SJSA1 (cell line): ENCODE data around the gene CCDC158. TPM values are rescaled to one million over a fixed set of nuclear protein-coding genes. Genes with fewer than 3 reads are reported as not detected.
"Not testable (repeated sequence)": the region's sequence is repeated elsewhere in the genome, so short reads cannot be mapped to it uniquely, and the experiment has no call there.

Experiments
- DNase-seq, 2 experiments: peaks; one replicate each; pipeline ENCODE4 v3.0.0-alpha.2; 2015 to 2020; ENCODE audit warnings: low spot score in 2 of 2, low read depth in 1 of 2
- H3K27ac ChIP-seq: fragments of 250-450 bp; sonication (Bioruptor Pico); 2 replicates; pipeline ENCODE4 v1.5.1; 2020; ENCODE audit warnings: mild to moderate bottlenecking, moderate library complexity
- H3K27me3 ChIP-seq: fragments of 250-450 bp; sonication (Bioruptor Pico); replicated peaks from 2 replicates; pipeline ENCODE4 v1.5.1; 2020; ENCODE audit warnings: mild to moderate bottlenecking, moderate library complexity
- H3K36me3 ChIP-seq: fragments of 250-450 bp; sonication (Bioruptor Pico); 2 replicates; pipeline ENCODE4 v1.5.1; 2020; ENCODE audit warnings: mild to moderate bottlenecking
- H3K4me1 ChIP-seq: fragments of 250-450 bp; sonication (Bioruptor Pico); replicated peaks from 2 replicates; pipeline ENCODE4 v1.6.1; 2021; ENCODE audit warnings: mild to moderate bottlenecking
- H3K4me3 ChIP-seq: fragments of 250-450 bp; sonication (Bioruptor Pico); 2 replicates; pipeline ENCODE4 v1.5.1; 2020; ENCODE audit warnings: mild to moderate bottlenecking
- H3K9me3 ChIP-seq: fragments of 250-450 bp; sonication (Bioruptor Pico); replicated peaks from 2 replicates; pipeline ENCODE4 v1.5.1; 2020; ENCODE audit warnings: mild to moderate bottlenecking
- total RNA-seq: library from RNA; depleted of rRNA; stranded (reverse); fragments of >200 nt; shearing (Covaris generic); gene quantifications from 2 replicates; pipeline ENCODE4 v1.2.3, GENCODE V29; 2014

CCDC158 gene
- total RNA-seq, 1 experiment from 2014 or later, result 0.53 TPM

GRCh38 chr4:76374798-76375197 is 46.1 kb downstream of the CCDC158 start:
- no peak overlapping the region for H3K27ac ChIP-seq
- no peaks in the 10 kb centered on the region for H3K9me3 ChIP-seq
- no peak for DNase-seq

GRCh38 chr4:76373919-76374552 is 46.9 kb downstream of the CCDC158 start:
- H3K4me1 ChIP-seq, result no peaks in the 10 kb centered on the region
- no peaks in the 10 kb centered on the region for H3K36me3 ChIP-seq
- no peak overlapping the region for H3K4me3 ChIP-seq
- no peak for DNase-seq
- H3K27ac ChIP-seq, result no peak overlapping the region
- no peaks in the 10 kb centered on the region for H3K27me3 ChIP-seq
- H3K9me3 ChIP-seq, result no peaks in the 10 kb centered on the region

More at GRCh38 chr4:76374798-76375197, 46.1 kb downstream of the CCDC158 start:
- Histone ChIP-seq H3K27me3 (no peaks in the 10 kb centered on the region), H3K4me1 (no peaks in the 10 kb centered on the region), H3K4me3 (no peak overlapping the region), H3K36me3 (no peaks in the 10 kb centered on the region)

GRCh38 chr4:76366737-76367136 is 54.2 kb downstream of the CCDC158 start:
- H3K9me3 ChIP-seq, result no peaks in the 10 kb centered on the region
- H3K27ac ChIP-seq, result no peak overlapping the region
- no peak overlapping the region for H3K4me3 ChIP-seq
- DNase-seq, result no peak
- no peaks in the 10 kb centered on the region for H3K36me3 ChIP-seq
- 0 out of 2 replicates have a peak, but pooled peaks cover 3% of the 10 kb centered on the region for H3K27me3 ChIP-seq
- H3K4me1 ChIP-seq, result no peaks in the 10 kb centered on the region

- no peak for DNase-seq
- no peaks in the 10 kb centered on the region for H3K4me1 ChIP-seq
- H3K4me3 ChIP-seq, result no peak overlapping the region
- 0 out of 2 replicates have a peak, but pooled peaks cover 3% of the 10 kb centered on the region for H3K27me3 ChIP-seq
- H3K9me3 ChIP-seq, result no peaks in the 10 kb centered on the region
- no peaks in the 10 kb centered on the region for H3K36me3 ChIP-seq
- H3K27ac ChIP-seq, result no peak overlapping the region
These were observed 55.3 kb downstream of the CCDC158 start for GRCh38 chr4:76365636-76366035.

- Histone ChIP-seq H3K36me3 (no peaks in the 10 kb centered on the region), H3K9me3 (no peaks in the 10 kb centered on the region), H3K27ac (no peak overlapping the region), H3K27me3 (0 out of 2 replicates have a peak, but pooled peaks cover 3% of the 10 kb centered on the region), H3K4me1 (no peaks in the 10 kb centered on the region), H3K4me3 (no peak overlapping the region)
- no peak for DNase-seq
These were observed 56.2 kb downstream of the CCDC158 start for GRCh38 chr4:76364763-76365162.

GRCh38 chr4:76363556-76364290 is 57.2 kb downstream of the CCDC158 start:
- DNase-seq, result no peak
- Histone ChIP-seq H3K4me1 (no peaks in the 10 kb centered on the region), H3K36me3 (no peaks in the 10 kb centered on the region), H3K9me3 (no peaks in the 10 kb centered on the region), H3K27me3 (0 out of 2 replicates have a peak, but pooled peaks cover 3% of the 10 kb centered on the region), H3K27ac (no peak overlapping the region), H3K4me3 (no peak overlapping the region)

- no peaks in the 10 kb centered on the region for H3K9me3 ChIP-seq
- H3K27me3 ChIP-seq, result 0 out of 2 replicates have a peak, but pooled peaks cover 3% of the 10 kb centered on the region
- H3K36me3 ChIP-seq, result no peaks in the 10 kb centered on the region
- DNase-seq, result no peak
- H3K27ac ChIP-seq, result no peak overlapping the region
- H3K4me3 ChIP-seq, result no peak overlapping the region
- no peaks in the 10 kb centered on the region for H3K4me1 ChIP-seq
These were observed 59.1 kb downstream of the CCDC158 start for GRCh38 chr4:76361689-76362412.

GRCh38 chr4:76359881-76360466 is 61.0 kb downstream of the CCDC158 start:
- H3K4me3 ChIP-seq, H3K36me3 ChIP-seq, H3K27ac ChIP-seq, DNase-seq, H3K4me1 ChIP-seq, H3K9me3 ChIP-seq, H3K27me3 ChIP-seq: not testable (repeated sequence)

GRCh38 chr4:76357981-76358380 is 63.0 kb downstream of the CCDC158 start:
- no peaks in the 10 kb centered on the region for H3K9me3 ChIP-seq
- no peak overlapping the region for H3K4me3 ChIP-seq
- H3K36me3 ChIP-seq, result no peaks in the 10 kb centered on the region
- no peaks in the 10 kb centered on the region for H3K4me1 ChIP-seq
- 0 out of 2 replicates have a peak, but pooled peaks cover 3% of the 10 kb centered on the region for H3K27me3 ChIP-seq
- no peak for DNase-seq
- H3K27ac ChIP-seq, result no peak overlapping the region

- no peak overlapping the region for H3K4me3 ChIP-seq
- no peaks in the 10 kb centered on the region for H3K9me3 ChIP-seq
- no peak for DNase-seq
- 0 out of 2 replicates have a peak, but pooled peaks cover 3% of the 10 kb centered on the region for H3K27me3 ChIP-seq
- no peaks in the 10 kb centered on the region for H3K4me1 ChIP-seq
- H3K27ac ChIP-seq, result no peak overlapping the region
- no peaks in the 10 kb centered on the region for H3K36me3 ChIP-seq
These were observed 66.1 kb downstream of the CCDC158 start for GRCh38 chr4:76354517-76355473.

- Histone ChIP-seq H3K9me3 (no peaks in the 10 kb centered on the region), H3K4me3 (no peak overlapping the region), H3K27me3 (peaks cover 2% of the 10 kb centered on the region; the same call in 1 of the 2 replicates), H3K36me3 (no peaks in the 10 kb centered on the region), H3K4me1 (no peaks in the 10 kb centered on the region), H3K27ac (no peak overlapping the region)
- DNase-seq, result no peak
These were observed 78.1 kb downstream of the CCDC158 start for GRCh38 chr4:76342803-76343202.

GRCh38 chr4:76342191-76342590 is 78.8 kb downstream of the CCDC158 start:
- no peaks in the 10 kb centered on the region for H3K4me1 ChIP-seq
- no peaks in the 10 kb centered on the region for H3K36me3 ChIP-seq
- H3K9me3 ChIP-seq, result no peaks in the 10 kb centered on the region

GRCh38 chr4:76341063-76341462 is 79.9 kb downstream of the CCDC158 start:
- Histone ChIP-seq H3K27me3 (peaks cover 2% of the 10 kb centered on the region; the same call in 1 of the 2 replicates), H3K36me3 (no peaks in the 10 kb centered on the region), H3K4me1 (no peaks in the 10 kb centered on the region), H3K27ac (no peak overlapping the region), H3K4me3 (no peak overlapping the region), H3K9me3 (no peaks in the 10 kb centered on the region)
- DNase-seq, result no peak

More at GRCh38 chr4:76342191-76342590, 78.8 kb downstream of the CCDC158 start:
- Histone ChIP-seq H3K27ac (no peak overlapping the region), H3K27me3 (peaks cover 2% of the 10 kb centered on the region; the same call in 1 of the 2 replicates), H3K4me3 (no peak overlapping the region)
- DNase-seq, result no peak
